ENCODE measurements around the gene RAET1L.
A peak's percentile ranks its signal among the peaks of the same experiment; 100 is the strongest.
"Not testable (repeated sequence)": the region's sequence is repeated elsewhere in the genome, so short reads cannot be mapped to it uniquely, and the experiment has no call there.

The RAET1L gene

GRCh38 chr6:149990212-149990660 lies 35.1 kb downstream of the RAET1L start:
- no peak for DNase-seq

GRCh38 chr6:149988550-149989346 lies 36.6 kb downstream of the RAET1L start:
- DNase-seq, result no peak

- no peak for DNase-seq
Observed at GRCh38 chr6:149987602-149988107, 37.7 kb downstream of the RAET1L start.

GRCh38 chr6:149985481-149985937 lies 39.8 kb downstream of the RAET1L start:
- no peak for DNase-seq

- DNase-seq, result no peak
Observed at GRCh38 chr6:149984773-149985172, 40.6 kb downstream of the RAET1L start.

GRCh38 chr6:149983145-149983544 lies 42.2 kb downstream of the RAET1L start:
- peak; percentile 80 for DNase-seq

GRCh38 chr6:149979293-149979692 lies 46.0 kb downstream of the RAET1L start:
- DNase-seq, result no peak

GRCh38 chr6:149978610-149979009 lies 46.7 kb downstream of the RAET1L start:
- DNase-seq, result no peak

- no peak for DNase-seq
Observed at GRCh38 chr6:149977221-149977620, 48.1 kb downstream of the RAET1L start.

GRCh38 chr6:149975400-149975799 lies 49.9 kb downstream of the RAET1L start:
- no peak for DNase-seq

GRCh38 chr6:149974825-149975224 lies 50.5 kb downstream of the RAET1L start:
- no peak for DNase-seq

GRCh38 chr6:149974394-149974793 lies 50.9 kb downstream of the RAET1L start:
- DNase-seq, result not testable (repeated sequence)

- no peak for DNase-seq
Observed at GRCh38 chr6:149969635-149970034, 55.7 kb downstream of the RAET1L start.

GRCh38 chr6:149968909-149969308 lies 56.4 kb downstream of the RAET1L start:
- not testable (repeated sequence) for DNase-seq
